ENCODE data around the gene SIL1. TPM values are rescaled to one million over a fixed set of nuclear protein-coding genes. Genes with fewer than 3 reads are reported as not detected.

Gene SIL1
- total RNA-seq, 1 experiment from 2014 or later = 46.5 TPM

DNA sequence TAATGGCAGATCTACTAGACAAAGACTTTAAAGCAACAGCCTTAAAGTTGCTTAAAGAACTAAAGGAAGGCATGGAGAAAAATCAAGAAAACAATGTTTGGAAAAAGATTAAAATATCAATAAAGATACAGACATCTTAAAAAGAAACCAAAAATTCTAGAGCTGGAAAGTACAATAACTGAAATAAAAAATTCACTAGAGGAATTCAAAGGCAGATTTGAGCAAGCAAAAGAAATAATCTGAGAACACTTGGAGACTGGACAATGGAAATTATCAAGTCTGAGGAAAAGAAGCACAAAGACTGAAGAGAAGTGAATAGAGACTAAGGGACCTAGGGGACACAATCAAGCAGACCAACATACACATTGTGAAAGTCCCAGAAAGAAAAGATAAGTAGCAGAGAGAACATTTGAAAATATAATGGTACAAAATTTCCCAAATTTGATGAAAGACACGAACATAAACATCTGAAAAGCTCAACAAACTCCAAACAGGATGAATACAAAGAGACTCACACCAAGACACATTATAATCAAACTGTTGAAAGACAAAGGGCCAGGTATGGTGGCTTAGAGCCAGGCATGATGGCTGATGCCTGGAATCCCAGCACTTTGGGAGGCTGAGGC is 26.3 kb downstream of the SIL1 start:
- no peaks in the 10 kb centered on the region for H3K79me2 ChIP-seq (ENCODE audit: low read depth)
- H3F3A ChIP-seq (ENCODE audit: insufficient read depth, low read depth) = no peaks in the 10 kb centered on the region
- no peak overlapping the region for H2AFZ ChIP-seq
- TF ChIP-seq, protein P1, sequence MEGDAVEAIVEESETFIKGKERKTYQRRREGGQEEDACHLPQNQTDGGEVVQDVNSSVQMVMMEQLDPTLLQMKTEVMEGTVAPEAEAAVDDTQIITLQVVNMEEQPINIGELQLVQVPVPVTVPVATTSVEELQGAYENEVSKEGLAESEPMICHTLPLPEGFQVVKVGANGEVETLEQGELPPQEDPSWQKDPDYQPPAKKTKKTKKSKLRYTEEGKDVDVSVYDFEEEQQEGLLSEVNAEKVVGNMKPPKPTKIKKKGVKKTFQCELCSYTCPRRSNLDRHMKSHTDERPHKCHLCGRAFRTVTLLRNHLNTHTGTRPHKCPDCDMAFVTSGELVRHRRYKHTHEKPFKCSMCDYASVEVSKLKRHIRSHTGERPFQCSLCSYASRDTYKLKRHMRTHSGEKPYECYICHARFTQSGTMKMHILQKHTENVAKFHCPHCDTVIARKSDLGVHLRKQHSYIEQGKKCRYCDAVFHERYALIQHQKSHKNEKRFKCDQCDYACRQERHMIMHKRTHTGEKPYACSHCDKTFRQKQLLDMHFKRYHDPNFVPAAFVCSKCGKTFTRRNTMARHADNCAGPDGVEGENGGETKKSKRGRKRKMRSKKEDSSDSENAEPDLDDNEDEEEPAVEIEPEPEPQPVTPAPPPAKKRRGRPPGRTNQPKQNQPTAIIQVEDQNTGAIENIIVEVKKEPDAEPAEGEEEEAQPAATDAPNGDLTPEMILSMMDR (conservative IDR thresholded peaks at IDR 0.05) = no peak
- TF ChIP-seq EZH2 (IDR thresholded peaks at IDR 0.05; ENCODE audit: low read depth) = no peak
- H3K27me3 ChIP-seq (ENCODE audit: insufficient read depth, low read depth) = no peaks in the 10 kb centered on the region
- no peaks in the 10 kb centered on the region for H3K4me1 ChIP-seq (replicated peaks; ENCODE audit: insufficient read depth)
- intact Hi-C loops (cut with micrococcal nuclease; ENCODE audit: unreplicated experiment) = no loop called here
- BruUV-seq (replicated peaks) = no TSS peak
- H3K4me3 ChIP-seq = no peak overlapping the region
- peaks cover 5% of the 10 kb centered on the region; the same call in 1 of the 2 replicates for H3K9me3 ChIP-seq (ENCODE audit: insufficient read depth, low read depth)
- ChIA-PET CTCF (no interaction called here), POLR2A (ENCODE audit: unreplicated experiment) (no interaction called here)
- H3K27ac ChIP-seq = no peak overlapping the region
- H3K4me2 ChIP-seq = no peak overlapping the region
- no peak for DNase-seq
- no peaks in the 10 kb centered on the region for H3K36me3 ChIP-seq (ENCODE audit: low read depth)
- no peaks in the 10 kb centered on the region for H3K9me2 ChIP-seq (ENCODE audit: insufficient read depth)
- H4K20me1 ChIP-seq (ENCODE audit: insufficient read depth) = peaks cover 5% of the 10 kb centered on the region; the same call in 1 of the 2 replicates

DNA sequence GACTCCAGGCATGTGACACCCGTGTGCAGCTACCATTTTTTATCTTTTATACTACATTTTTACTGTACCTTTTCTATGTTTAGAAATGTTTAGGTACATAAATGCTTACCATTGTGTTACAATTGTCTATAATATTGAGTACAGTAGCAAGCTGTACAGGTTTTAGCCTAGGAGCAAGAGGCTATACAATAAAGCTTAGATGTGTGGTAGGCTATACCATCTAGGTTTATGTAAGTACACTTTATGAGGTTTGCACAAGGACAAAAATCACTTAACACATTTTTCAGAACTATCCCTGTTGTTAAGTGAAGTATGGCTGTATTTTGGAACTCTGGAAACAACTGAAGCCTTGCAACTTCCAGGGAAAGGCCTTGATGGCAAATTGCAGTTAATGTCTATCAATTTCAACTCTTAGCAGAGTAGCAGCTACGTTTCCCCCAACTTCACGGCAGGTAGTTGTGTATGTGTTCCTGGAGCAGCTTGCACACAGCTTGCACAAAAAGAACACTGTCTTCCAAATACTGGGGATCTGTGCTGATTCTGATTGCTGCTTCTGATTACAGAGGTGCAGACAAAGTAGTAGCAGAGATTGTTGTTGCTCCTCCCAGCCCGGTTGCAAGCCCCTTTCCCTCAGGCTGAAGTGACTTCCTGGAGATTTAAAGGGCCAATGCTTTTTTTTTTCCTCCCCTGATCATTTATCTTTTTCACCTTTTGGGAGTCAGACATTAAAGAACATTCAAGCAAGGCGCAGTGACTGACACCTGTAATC is 30.0 kb downstream of the SIL1 start:
- H3K4me3 ChIP-seq = no peak overlapping the region
- no peaks in the 10 kb centered on the region for H3K36me3 ChIP-seq (ENCODE audit: low read depth)
- peaks cover 5% of the 10 kb centered on the region; the same call in 1 of the 2 replicates for H4K20me1 ChIP-seq (ENCODE audit: insufficient read depth)
- no peaks in the 10 kb centered on the region for H3K9me2 ChIP-seq (ENCODE audit: insufficient read depth)
- H3K27me3 ChIP-seq (ENCODE audit: insufficient read depth, low read depth) = no peaks in the 10 kb centered on the region
- BruUV-seq (replicated peaks) = no TSS peak
- no peak overlapping the region for H2AFZ ChIP-seq
- ChIA-PET CTCF (no interaction called here), POLR2A (ENCODE audit: unreplicated experiment) (no interaction called here)
- peaks cover 5% of the 10 kb centered on the region; the same call in 1 of the 2 replicates for H3K9me3 ChIP-seq (ENCODE audit: insufficient read depth, low read depth)
- no peak for DNase-seq
- no peaks in the 10 kb centered on the region for H3F3A ChIP-seq (ENCODE audit: insufficient read depth, low read depth)
- H3K79me2 ChIP-seq (ENCODE audit: low read depth) = no peaks in the 10 kb centered on the region
- TF ChIP-seq, protein P1 (conservative IDR thresholded peaks at IDR 0.05) = no peak
- no peak for TF ChIP-seq EZH2 (IDR thresholded peaks at IDR 0.05; ENCODE audit: low read depth)
- H3K4me2 ChIP-seq = no peak overlapping the region
- intact Hi-C loops (cut with micrococcal nuclease; ENCODE audit: unreplicated experiment) = no loop called here
- no peaks in the 10 kb centered on the region for H3K4me1 ChIP-seq (replicated peaks; ENCODE audit: insufficient read depth)
- no peak overlapping the region for H3K27ac ChIP-seq

DNA sequence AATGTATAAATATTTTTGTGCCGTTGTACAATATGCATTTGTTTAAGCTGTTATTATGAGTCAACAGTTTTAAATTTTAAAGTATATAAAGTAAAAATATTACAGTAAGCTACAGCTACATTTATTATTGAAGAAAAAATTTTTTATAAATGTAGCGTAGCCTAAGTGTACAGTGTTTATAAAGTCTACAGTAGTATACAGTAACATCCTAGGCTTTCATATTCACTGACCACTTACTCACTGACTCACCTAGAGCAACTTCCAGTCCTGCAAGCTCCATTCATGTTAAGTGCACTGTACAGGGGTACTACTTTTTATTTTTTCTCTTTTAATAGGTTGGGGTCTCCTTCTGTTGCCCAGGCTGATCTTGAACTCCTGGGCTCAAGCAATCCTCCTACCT is 30.6 kb downstream of the SIL1 start:
- no peaks in the 10 kb centered on the region for H3K36me3 ChIP-seq (ENCODE audit: low read depth)
- H3K27me3 ChIP-seq (ENCODE audit: insufficient read depth, low read depth) = no peaks in the 10 kb centered on the region
- intact Hi-C loops (cut with micrococcal nuclease; ENCODE audit: unreplicated experiment) = no loop called here
- no peak overlapping the region for H3K4me2 ChIP-seq
- DNase-seq = no peak
- no peaks in the 10 kb centered on the region for H3F3A ChIP-seq (ENCODE audit: insufficient read depth, low read depth)
- peaks cover 5% of the 10 kb centered on the region; the same call in 1 of the 2 replicates for H4K20me1 ChIP-seq (ENCODE audit: insufficient read depth)
- peaks cover 5% of the 10 kb centered on the region; the same call in 1 of the 2 replicates for H3K9me3 ChIP-seq (ENCODE audit: insufficient read depth, low read depth)
- no peaks in the 10 kb centered on the region for H3K79me2 ChIP-seq (ENCODE audit: low read depth)
- H2AFZ ChIP-seq = no peak overlapping the region
- TF ChIP-seq, protein P1 (conservative IDR thresholded peaks at IDR 0.05) = no peak
- TF ChIP-seq EZH2 (IDR thresholded peaks at IDR 0.05; ENCODE audit: low read depth) = no peak
- no peak overlapping the region for H3K27ac ChIP-seq
- H3K9me2 ChIP-seq (ENCODE audit: insufficient read depth) = no peaks in the 10 kb centered on the region
- no TSS peak for BruUV-seq (replicated peaks)
- no peaks in the 10 kb centered on the region for H3K4me1 ChIP-seq (replicated peaks; ENCODE audit: insufficient read depth)
- ChIA-PET POLR2A (ENCODE audit: unreplicated experiment) (no interaction called here), CTCF (no interaction called here)
- no peak overlapping the region for H3K4me3 ChIP-seq
